Upper lobe of left lung (tissue), 6 donors: ENCODE data around the gene TDRD7. TPM values are rescaled to one million over a fixed set of nuclear protein-coding genes. Genes with fewer than 3 reads are reported as not detected.

ENCODE experiments used
- ATAC-seq, 2 donors: fragments of 200-7000 bp; cut with Tn5 transposase; one replicate each; pipeline ENCODE4 v1.9.1; 2022; ENCODE audit warnings: mild to moderate bottlenecking in 2 of 2, moderate library complexity in 2 of 2; ENCODE audit not compliant: low FRiP score in 2 of 2
- DNase-seq, 2 donors: peaks; one replicate each; pipeline ENCODE4 v3.0.0-alpha.2; 2019 to 2020
- H3K27ac ChIP-seq, 4 donors: fragments of 200-600 bp; sonication (generic); one replicate each; pipeline ENCODE4 v1.5.1; 2016 to 2019
- H3K27me3 ChIP-seq, 4 donors: fragments of 200-600 bp; sonication (generic); one replicate each; pipeline ENCODE4 v1.5.1; 2017 to 2019
- H3K36me3 ChIP-seq, 4 donors: fragments of 200-600 bp; sonication (generic); one replicate each; pipeline ENCODE4 v1.5.1; 2016 to 2019
- H3K4me1 ChIP-seq, 4 donors: fragments of 200-600 bp; sonication (generic); one replicate each; pipeline ENCODE4 v1.5.1; 2018 to 2019
- H3K4me3 ChIP-seq, 4 donors: fragments of 200-600 bp; sonication (generic); one replicate each; pipeline ENCODE4 v1.5.1; 2017 to 2019; ENCODE audit warnings: mild to moderate bottlenecking in 2 of 4, moderate library complexity in 1 of 4
- H3K9me3 ChIP-seq, 4 donors: fragments of 200-600 bp; sonication (generic); one replicate each; pipeline ENCODE4 v1.5.1; 2018 to 2019
- CTCF ChIP-seq, 6 experiments: fragments of 450-650 bp in 4 of 6; fragments of 200-600 bp in 2 of 6; sonication (generic) in 2 of 6; IDR thresholded peaks; one replicate each; pipeline ENCODE4 v1.5.1; 2016 to 2019; ENCODE audit warnings: antibody characterized with exemption in 6 of 6
- EP300 ChIP-seq, 4 donors: sonication (generic); formaldehyde crosslinking; IDR thresholded peaks; one replicate each; pipeline ENCODE4 v1.5.1; 2017; ENCODE audit warnings: antibody characterized with exemption in 4 of 4, control low read depth in 2 of 4
- POLR2A ChIP-seq, 4 donors: fragments of 450-650 bp; IDR thresholded peaks; one replicate each; pipeline ENCODE4 v1.5.1; 2016 to 2017; ENCODE audit warnings: antibody characterized with exemption in 4 of 4, mild to moderate bottlenecking in 2 of 4
- POLR2AphosphoS5 ChIP-seq, 2 donors: sonication (generic); formaldehyde crosslinking; IDR thresholded peaks; one replicate each; pipeline ENCODE4 v1.5.1; 2017; ENCODE audit warnings: antibody characterized with exemption in 2 of 2
- WGBS, 2 donors: methylation state at CpG; one replicate each; pipeline ENCODE4 v1.1.5; 2017 to 2018; 5-methylcytosine and 5-hydroxymethylcytosine counted together
- total RNA-seq, 6 donors: library from RNA; depleted of rRNA in 4 of 6; stranded (reverse); fragments of >200 nt in 4 of 6; gene quantifications; one replicate each; pipeline versions ENCODE4 v1.1.0 to v1.2.1, GENCODE V29; 2016 to 2021
- donor health status: DM: no; HTN: no; CAD: no; lungs with moderate emphysema.
- donor health status: DM: no; HTN: yes; CAD: no; lungs with severe emphysema.

Gene TDRD7
- total RNA-seq, 6 donors from 2014 or later = 9.0 to 21.0 (median 15.3) TPM

GRCh38 chr9:97438257-97438656 is 26.4 kb downstream of the TDRD7 start:
- Histone ChIP-seq H3K9me3 (no peaks in the 10 kb centered on the region), H3K4me3 (no peak overlapping the region), H3K36me3 (peaks cover 0 to 33% (median 9%) of the 10 kb centered on the region in 4 donors), H3K4me1 (peaks cover 0 to 6% (median 0%) of the 10 kb centered on the region in 4 donors), H3K27ac (no peak overlapping the region), H3K27me3 (no peaks in the 10 kb centered on the region)
- TF ChIP-seq POLR2AphosphoS5 (IDR thresholded peaks at IDR 0.05) = no peak
- no peak for TF ChIP-seq CTCF (IDR thresholded peaks at IDR 0.05)
- TF ChIP-seq EP300 (IDR thresholded peaks at IDR 0.05) = no peak
- TF ChIP-seq POLR2A (IDR thresholded peaks at IDR 0.05) = no peak
- no peak for DNase-seq
- no peak for ATAC-seq
- 96 to 97% methylated on average over 2 of the region's 2 CpGs for WGBS, 2 donors

GRCh38 chr9:97438666-97439065 is 26.8 kb downstream of the TDRD7 start:
- H3K9me3 ChIP-seq = no peaks in the 10 kb centered on the region
- TF ChIP-seq CTCF (IDR thresholded peaks at IDR 0.05) = no peak
- no peak for TF ChIP-seq POLR2AphosphoS5 (IDR thresholded peaks at IDR 0.05)
- TF ChIP-seq EP300 (IDR thresholded peaks at IDR 0.05) = no peak
- TF ChIP-seq POLR2A (IDR thresholded peaks at IDR 0.05) = no peak
- no peak for ATAC-seq

GRCh38 chr9:97440160-97440559 is 28.3 kb downstream of the TDRD7 start:
- H3K36me3 ChIP-seq = peaks cover 0 to 19% (median 7%) of the 10 kb centered on the region in 4 donors
- no peaks in the 10 kb centered on the region for H3K9me3 ChIP-seq
- peaks cover 0 to 6% (median 2%) of the 10 kb centered on the region in 4 donors for H3K4me1 ChIP-seq
- WGBS, 2 donors = 89 to 97% methylated on average over 1 of the region's 1 CpG
- TF ChIP-seq POLR2A (IDR thresholded peaks at IDR 0.05) = no peak
- no peak for TF ChIP-seq POLR2AphosphoS5 (IDR thresholded peaks at IDR 0.05)
- no peak for TF ChIP-seq CTCF (IDR thresholded peaks at IDR 0.05)
- no peak overlapping the region for H3K27ac ChIP-seq
- ATAC-seq = no peak
- no peak overlapping the region for H3K4me3 ChIP-seq
- no peak for DNase-seq
- no peaks in the 10 kb centered on the region for H3K27me3 ChIP-seq

More at GRCh38 chr9:97438666-97439065, 26.8 kb downstream of the TDRD7 start:
- no peak overlapping the region for H3K4me3 ChIP-seq
- H3K36me3 ChIP-seq = peaks cover 0 to 29% (median 9%) of the 10 kb centered on the region in 4 donors
- no peaks in the 10 kb centered on the region for H3K27me3 ChIP-seq
- H3K4me1 ChIP-seq = peaks cover 0 to 6% (median 0%) of the 10 kb centered on the region in 4 donors
- no peak for DNase-seq
- no peak overlapping the region for H3K27ac ChIP-seq

DNA sequence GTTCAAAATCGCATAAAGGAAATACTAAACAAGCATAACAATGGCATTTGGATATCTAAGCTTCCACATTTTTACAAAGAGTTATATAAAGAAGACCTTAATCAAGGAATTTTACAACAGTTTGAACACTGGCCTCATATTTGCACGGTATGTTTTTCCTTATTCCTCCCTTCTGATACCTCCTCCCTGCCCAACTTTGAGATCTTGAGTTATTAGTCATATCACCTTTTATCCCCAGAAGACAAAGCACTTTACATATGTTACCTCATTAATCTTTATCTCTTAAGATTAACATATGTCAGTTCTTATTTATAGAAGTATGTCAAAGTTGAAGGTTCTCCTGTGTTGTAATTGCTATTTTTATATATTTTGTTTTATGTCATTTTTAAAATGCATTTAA is 29.8 kb downstream of the TDRD7 start:
- H3K36me3 ChIP-seq = peaks cover 0 to 19% (median 8%) of the 10 kb centered on the region in 4 donors
- ATAC-seq (no peak), DNase-seq (no peak)
- H3K4me1 ChIP-seq = peaks cover 0 to 6% (median 2%) of the 10 kb centered on the region in 4 donors
- 85 to 93% methylated on average over 2 of the region's 2 CpGs for WGBS, 2 donors
- no peaks in the 10 kb centered on the region for H3K27me3 ChIP-seq
- no peak overlapping the region for H3K4me3 ChIP-seq
- H3K27ac ChIP-seq = no peak overlapping the region
- H3K9me3 ChIP-seq = no peaks in the 10 kb centered on the region
- TF ChIP-seq EP300 (IDR thresholded peaks at IDR 0.05) = no peak
- TF ChIP-seq POLR2A (IDR thresholded peaks at IDR 0.05) = no peak
- no peak for TF ChIP-seq CTCF (IDR thresholded peaks at IDR 0.05)
- TF ChIP-seq POLR2AphosphoS5 (IDR thresholded peaks at IDR 0.05) = no peak

DNA sequence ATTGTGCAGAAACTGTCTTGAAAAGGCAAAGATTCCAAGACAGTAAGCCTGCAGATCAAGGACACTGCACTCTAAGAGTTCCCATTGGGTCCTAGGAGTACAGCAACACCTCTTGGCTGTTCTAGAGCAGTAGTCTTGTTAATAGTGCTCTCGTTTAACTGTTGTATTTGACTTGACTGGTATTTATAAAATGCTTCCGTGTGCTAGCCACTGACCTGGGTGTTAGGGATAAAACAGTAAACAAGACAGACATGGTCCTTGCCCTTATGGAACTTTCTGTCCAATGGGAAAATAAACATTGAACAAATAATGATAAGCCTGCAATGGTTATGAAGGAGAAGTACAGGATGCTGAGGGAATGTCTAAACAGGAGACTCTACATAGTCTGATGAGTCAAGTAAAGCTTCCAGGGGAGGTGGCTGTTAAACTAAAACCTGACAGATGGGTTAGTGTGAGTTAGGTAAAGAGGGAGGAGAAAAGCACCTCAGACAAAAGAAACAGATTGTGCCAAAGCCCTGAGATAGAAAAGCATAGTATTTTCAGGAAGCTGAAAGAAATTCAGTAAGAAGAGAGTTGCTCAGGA is 33.3 kb downstream of the TDRD7 start:
- ATAC-seq (no peak), DNase-seq (no peak)
- TF ChIP-seq EP300 (IDR thresholded peaks at IDR 0.05) (no peak), POLR2A (IDR thresholded peaks at IDR 0.05) (no peak), POLR2AphosphoS5 (IDR thresholded peaks at IDR 0.05) (no peak), CTCF (IDR thresholded peaks at IDR 0.05) (no peak)
- H3K27me3 ChIP-seq = no peaks in the 10 kb centered on the region
- peaks cover 0 to 27% (median 2%) of the 10 kb centered on the region in 4 donors for H3K36me3 ChIP-seq
- 54 to 55% methylated on average over 2 of the region's 2 CpGs for WGBS, 2 donors
- H3K4me1 ChIP-seq = peaks cover 0 to 4% (median 0%) of the 10 kb centered on the region in 4 donors
- no peaks in the 10 kb centered on the region for H3K9me3 ChIP-seq
- no peak overlapping the region for H3K4me3 ChIP-seq
- no peak overlapping the region for H3K27ac ChIP-seq
